Measurements from ENCODE around the gene BFAR.

BFAR gene, protein sequence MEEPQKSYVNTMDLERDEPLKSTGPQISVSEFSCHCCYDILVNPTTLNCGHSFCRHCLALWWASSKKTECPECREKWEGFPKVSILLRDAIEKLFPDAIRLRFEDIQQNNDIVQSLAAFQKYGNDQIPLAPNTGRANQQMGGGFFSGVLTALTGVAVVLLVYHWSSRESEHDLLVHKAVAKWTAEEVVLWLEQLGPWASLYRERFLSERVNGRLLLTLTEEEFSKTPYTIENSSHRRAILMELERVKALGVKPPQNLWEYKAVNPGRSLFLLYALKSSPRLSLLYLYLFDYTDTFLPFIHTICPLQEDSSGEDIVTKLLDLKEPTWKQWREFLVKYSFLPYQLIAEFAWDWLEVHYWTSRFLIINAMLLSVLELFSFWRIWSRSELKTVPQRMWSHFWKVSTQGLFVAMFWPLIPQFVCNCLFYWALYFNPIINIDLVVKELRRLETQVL

GRCh38 chr16:14632693-14633569 lies at the start of gene BFAR:
BFAR (plus strand) TSS chr16:14632951; CDS start chr16:14644347, 11,396 bp downstream.
- TF ChIP-seq CTCF (IDR thresholded peaks at IDR 0.05; ENCODE audit: borderline replicate concordance, insufficient read depth, low read depth, low read length): no peak
- peak within 1 kb of the TSS; percentile 74 for H3K4me3 ChIP-seq (ENCODE audit: low read depth, low read length)

GRCh38 chr16:14585287-14585686 lies 47.5 kb upstream of the BFAR start:
- TF ChIP-seq CTCF (IDR thresholded peaks at IDR 0.05; ENCODE audit: borderline replicate concordance, insufficient read depth, low read depth, low read length): no peak

GRCh38 chr16:14586637-14587305 lies 46.0 kb upstream of the BFAR start:
- TF ChIP-seq CTCF (IDR thresholded peaks at IDR 0.05; ENCODE audit: borderline replicate concordance, insufficient read depth, low read depth, low read length): no peak
- H3K4me3 ChIP-seq (ENCODE audit: low read depth, low read length): no peak overlapping the region

More at GRCh38 chr16:14585287-14585686, 47.5 kb upstream of the BFAR start:
- no peak overlapping the region for H3K4me3 ChIP-seq (ENCODE audit: low read depth, low read length)

DNA sequence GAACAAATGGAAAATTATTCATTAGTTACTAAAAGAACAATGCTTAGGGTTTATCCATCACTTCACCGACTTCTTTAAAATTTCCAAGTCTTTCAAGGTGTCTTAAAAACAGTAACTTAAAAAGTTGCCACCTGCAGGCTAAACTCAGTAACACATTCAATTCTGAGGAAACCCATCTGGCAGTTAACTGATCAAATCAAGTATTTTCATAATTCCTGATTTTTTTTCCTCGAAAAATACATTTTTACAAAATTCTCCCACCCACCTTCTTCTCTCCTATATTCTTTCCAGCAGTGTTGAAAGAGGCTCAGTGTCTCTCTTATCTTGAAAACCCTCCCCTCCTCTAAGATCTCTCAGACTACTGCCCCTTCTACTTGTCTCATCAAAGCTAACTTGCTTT lies 32.6 kb upstream of the BFAR start:
- no peak overlapping the region for H3K4me3 ChIP-seq (ENCODE audit: low read depth, low read length)
- TF ChIP-seq CTCF (IDR thresholded peaks at IDR 0.05; ENCODE audit: borderline replicate concordance, insufficient read depth, low read depth, low read length): peak; percentile 27; the same call in 1 of the 2 replicates

- H3K4me3 ChIP-seq (ENCODE audit: low read depth, low read length): no peak overlapping the region
- no peak for TF ChIP-seq CTCF (IDR thresholded peaks at IDR 0.05; ENCODE audit: borderline replicate concordance, insufficient read depth, low read depth, low read length)
Measured at GRCh38 chr16:14602443-14602963, 30.2 kb upstream of the BFAR start.

GRCh38 chr16:14606102-14606501 lies 26.6 kb upstream of the BFAR start:
- no peak for TF ChIP-seq CTCF (IDR thresholded peaks at IDR 0.05; ENCODE audit: borderline replicate concordance, insufficient read depth, low read depth, low read length)
- no peak overlapping the region for H3K4me3 ChIP-seq (ENCODE audit: low read depth, low read length)
